HEK293 (cell line): ENCODE measurements around the gene CYP3A7.
"Not testable (repeated sequence)": the region's sequence is repeated elsewhere in the genome, so short reads cannot be mapped to it uniquely, and the experiment has no call there.

Experiments
- CTCF ChIP-seq: fragments of 450-650 bp; formaldehyde crosslinking; IDR thresholded peaks from 2 replicates; pipeline ENCODE4 v1.5.1; 2016; ENCODE audit warnings: missing biosample characterization, missing genetic modification characterization
- GLI4 ChIP-seq: fragments of 450-650 bp; formaldehyde crosslinking; IDR thresholded peaks from 2 replicates; pipeline ENCODE4 v1.5.1; 2016; ENCODE audit warnings: missing biosample characterization, missing genetic modification characterization
- YY1 ChIP-seq: fragments of 450-650 bp; formaldehyde crosslinking; IDR thresholded peaks from 2 replicates; pipeline ENCODE4 v1.5.1; 2018; ENCODE audit warnings: missing biosample characterization, missing genetic modification characterization
- ZNF529 ChIP-seq: fragments of 450-650 bp; formaldehyde crosslinking; IDR thresholded peaks from 2 replicates; pipeline ENCODE4 v1.5.1; 2017; ENCODE audit warnings: missing genetic modification characterization, missing biosample characterization; ENCODE audit not compliant: insufficient replicate concordance
- ZNF660 ChIP-seq: fragments of 450-650 bp; IDR thresholded peaks from 2 replicates; pipeline ENCODE4 v1.5.1; 2018; ENCODE audit warnings: missing biosample characterization, mild to moderate bottlenecking, missing genetic modification characterization
- ZNF664 ChIP-seq: fragments of 450-650 bp; formaldehyde crosslinking; IDR thresholded peaks from 2 replicates; pipeline ENCODE4 v1.5.1; 2016; ENCODE audit warnings: missing biosample characterization, missing genetic modification characterization
- TF ChIP-seq, protein P1 (sequence below): fragments of 450-650 bp; formaldehyde crosslinking; IDR thresholded peaks from 2 replicates; pipeline ENCODE4 v1.5.1; 2016; ENCODE audit warnings: missing biosample characterization, missing genetic modification characterization, borderline replicate concordance

DNA sequence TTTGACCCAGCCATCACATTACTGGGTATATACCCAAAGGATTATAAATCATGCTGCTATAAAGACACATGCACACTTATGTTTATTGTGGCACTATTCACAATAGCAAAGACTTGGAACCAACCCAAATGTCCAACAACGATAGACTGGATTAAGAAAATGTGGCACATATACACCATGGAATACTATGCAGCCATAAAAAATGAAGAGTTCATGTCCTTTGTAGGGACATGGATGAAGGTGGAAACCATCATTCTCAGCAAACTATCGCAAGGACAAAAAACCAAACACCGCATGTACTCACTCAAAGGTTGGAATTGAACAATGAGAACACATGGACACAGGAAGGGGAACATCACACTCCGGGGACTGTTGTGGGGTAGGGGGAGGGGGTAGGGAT, 44.1 kb downstream of the CYP3A7 start:
- TF ChIP-seq, protein P1, sequence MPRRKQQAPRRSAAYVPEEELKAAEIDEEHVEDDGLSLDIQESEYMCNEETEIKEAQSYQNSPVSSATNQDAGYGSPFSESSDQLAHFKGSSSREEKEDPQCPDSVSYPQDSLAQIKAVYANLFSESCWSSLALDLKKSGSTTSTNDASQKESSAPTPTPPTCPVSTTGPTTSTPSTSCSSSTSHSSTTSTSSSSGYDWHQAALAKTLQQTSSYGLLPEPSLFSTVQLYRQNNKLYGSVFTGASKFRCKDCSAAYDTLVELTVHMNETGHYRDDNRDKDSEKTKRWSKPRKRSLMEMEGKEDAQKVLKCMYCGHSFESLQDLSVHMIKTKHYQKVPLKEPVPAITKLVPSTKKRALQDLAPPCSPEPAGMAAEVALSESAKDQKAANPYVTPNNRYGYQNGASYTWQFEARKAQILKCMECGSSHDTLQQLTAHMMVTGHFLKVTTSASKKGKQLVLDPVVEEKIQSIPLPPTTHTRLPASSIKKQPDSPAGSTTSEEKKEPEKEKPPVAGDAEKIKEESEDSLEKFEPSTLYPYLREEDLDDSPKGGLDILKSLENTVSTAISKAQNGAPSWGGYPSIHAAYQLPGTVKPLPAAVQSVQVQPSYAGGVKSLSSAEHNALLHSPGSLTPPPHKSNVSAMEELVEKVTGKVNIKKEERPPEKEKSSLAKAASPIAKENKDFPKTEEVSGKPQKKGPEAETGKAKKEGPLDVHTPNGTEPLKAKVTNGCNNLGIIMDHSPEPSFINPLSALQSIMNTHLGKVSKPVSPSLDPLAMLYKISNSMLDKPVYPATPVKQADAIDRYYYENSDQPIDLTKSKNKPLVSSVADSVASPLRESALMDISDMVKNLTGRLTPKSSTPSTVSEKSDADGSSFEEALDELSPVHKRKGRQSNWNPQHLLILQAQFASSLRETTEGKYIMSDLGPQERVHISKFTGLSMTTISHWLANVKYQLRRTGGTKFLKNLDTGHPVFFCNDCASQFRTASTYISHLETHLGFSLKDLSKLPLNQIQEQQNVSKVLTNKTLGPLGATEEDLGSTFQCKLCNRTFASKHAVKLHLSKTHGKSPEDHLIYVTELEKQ (tag by site-specific recombination): not testable (repeated sequence)
- TF ChIP-seq CTCF, ZNF660, YY1, ZNF664, ZNF529, GLI4 (tag by site-specific recombination): not testable (repeated sequence)
